Stimulated activated naive CD8-positive, alpha-beta T cell treated with anti-CD3 and anti-CD28 coated beads, Interleukin-15, amount 100 ng/mL, for 72 hours (primary cell): Measurements from ENCODE around the gene PRICKLE1.

Source experiments
- ATAC-seq: fragments of 150-1000 bp; cut with Tn5 transposase; 2 replicates; pipeline ENCODE4 v1.10.0; 2021; ENCODE audit warnings: mild to moderate bottlenecking, moderate library complexity
- DNase-seq, 2 donors: peaks; one replicate each; pipeline ENCODE4 v3.0.0; 2021 to 2022
- H3K27ac Mint-ChIP-seq, 2 donors: one replicate each; pipeline ENCODE4 v1.8.0; 2022; ENCODE audit warnings: mild to moderate bottlenecking in 2 of 2, mixed read lengths in 2 of 2, moderate library complexity in 2 of 2
- H3K27me3 Mint-ChIP-seq: one replicate; pipeline ENCODE4 v1.8.0; 2022; ENCODE audit warnings: mixed read lengths
- H3K4me1 Mint-ChIP-seq: one replicate; pipeline ENCODE4 v1.8.0; 2022; ENCODE audit warnings: mild to moderate bottlenecking, mixed read lengths
- H3K4me3 Mint-ChIP-seq, 2 donors: one replicate each; pipeline ENCODE4 v1.8.0; 2022; ENCODE audit warnings: mild to moderate bottlenecking in 2 of 2, mixed read lengths in 2 of 2, moderate library complexity in 1 of 2
- H3K9me3 Mint-ChIP-seq, 2 donors: one replicate each; pipeline ENCODE4 v1.8.0; 2022; ENCODE audit warnings: mixed read lengths in 2 of 2

PRICKLE1 gene

GRCh38 chr12:42606471-42606870, 16.9 kb upstream of the PRICKLE1 start:
- DNase-seq: no peak
- no peak overlapping the region for H3K4me3 Mint-ChIP-seq
- no peak for ATAC-seq
- H3K27ac Mint-ChIP-seq: no peak overlapping the region
- H3K4me1 Mint-ChIP-seq: no peaks in the 10 kb centered on the region
- peaks cover 10% of the 10 kb centered on the region for H3K27me3 Mint-ChIP-seq
- H3K9me3 Mint-ChIP-seq: no peaks in the 10 kb centered on the region

GRCh38 chr12:42605685-42606084, 16.1 kb upstream of the PRICKLE1 start:
- H3K4me3 Mint-ChIP-seq: no peak overlapping the region
- no peak for DNase-seq
- no peak for ATAC-seq

GRCh38 chr12:42603246-42603990, 13.9 kb upstream of the PRICKLE1 start:
- ATAC-seq (no peak), DNase-seq (no peak)
- H3K9me3 Mint-ChIP-seq: no peaks in the 10 kb centered on the region
- H3K27ac Mint-ChIP-seq: no peak overlapping the region
- H3K4me3 Mint-ChIP-seq: no peak overlapping the region
- H3K4me1 Mint-ChIP-seq: no peaks in the 10 kb centered on the region
- peaks cover 7% of the 10 kb centered on the region for H3K27me3 Mint-ChIP-seq

More at GRCh38 chr12:42605685-42606084, 16.1 kb upstream of the PRICKLE1 start:
- Mint-ChIP-seq H3K27me3 (peaks cover 7% of the 10 kb centered on the region), H3K27ac (no peak overlapping the region), H3K9me3 (no peaks in the 10 kb centered on the region), H3K4me1 (no peaks in the 10 kb centered on the region)

- no peak for DNase-seq
- H3K4me3 Mint-ChIP-seq: no peak overlapping the region
- no peak for ATAC-seq
- H3K27me3 Mint-ChIP-seq: peaks cover 75% of the 10 kb centered on the region
- H3K9me3 Mint-ChIP-seq: no peaks in the 10 kb centered on the region
- peaks cover 12% of the 10 kb centered on the region for H3K4me1 Mint-ChIP-seq
- no peak overlapping the region for H3K27ac Mint-ChIP-seq
Measured at GRCh38 chr12:42593874-42594273, 4.3 kb upstream of the PRICKLE1 start.

GRCh38 chr12:42590330-42590934, 886 bp upstream of the PRICKLE1 start:
- peak; percentile 7 to 9 for DNase-seq
- peaks cover 16% of the 10 kb centered on the region for H3K4me1 Mint-ChIP-seq
- no peak overlapping the region for H3K27ac Mint-ChIP-seq
- H3K27me3 Mint-ChIP-seq: peaks cover 89% of the 10 kb centered on the region
- no peaks in the 10 kb centered on the region for H3K9me3 Mint-ChIP-seq
- ATAC-seq: peak; percentile 12
- peak overlapping the region; percentile 65 to 75 for H3K4me3 Mint-ChIP-seq

- Mint-ChIP-seq H3K27me3 (peaks cover 74% of the 10 kb centered on the region), H3K4me1 (peaks cover 16% of the 10 kb centered on the region), H3K27ac (no peak overlapping the region), H3K4me3 (peak overlapping the region; percentile 44 to 71), H3K9me3 (no peaks in the 10 kb centered on the region)
- peak; percentile 49 for ATAC-seq
- DNase-seq: peak; percentile 11 to 16
Measured at GRCh38 chr12:42588524-42589464, 752 bp downstream of the PRICKLE1 start.

GRCh38 chr12:42587601-42588523, 1.7 kb downstream of the PRICKLE1 start:
- peaks cover 65% of the 10 kb centered on the region for H3K27me3 Mint-ChIP-seq
- no peak for DNase-seq
- no peak overlapping the region for H3K4me3 Mint-ChIP-seq

GRCh38 chr12:42586268-42586667, 3.3 kb downstream of the PRICKLE1 start:
- peaks cover 16% of the 10 kb centered on the region for H3K4me1 Mint-ChIP-seq
- H3K27me3 Mint-ChIP-seq: peaks cover 49% of the 10 kb centered on the region
- no peak overlapping the region for H3K27ac Mint-ChIP-seq
- H3K9me3 Mint-ChIP-seq: no peaks in the 10 kb centered on the region
- H3K4me3 Mint-ChIP-seq: no peak overlapping the region
- ATAC-seq (no peak), DNase-seq (no peak)

More at GRCh38 chr12:42587601-42588523, 1.7 kb downstream of the PRICKLE1 start:
- H3K9me3 Mint-ChIP-seq: no peaks in the 10 kb centered on the region
- peaks cover 16% of the 10 kb centered on the region for H3K4me1 Mint-ChIP-seq
- no peak for ATAC-seq
- no peak overlapping the region for H3K27ac Mint-ChIP-seq

GRCh38 chr12:42585841-42586216, 3.7 kb downstream of the PRICKLE1 start:
- ATAC-seq: no peak
- no peak for DNase-seq

GRCh38 chr12:42585154-42585840, 4.2 kb downstream of the PRICKLE1 start:
- H3K27ac Mint-ChIP-seq: no peak overlapping the region
- H3K9me3 Mint-ChIP-seq: no peaks in the 10 kb centered on the region
- peaks cover 39% of the 10 kb centered on the region for H3K27me3 Mint-ChIP-seq
- no peak for ATAC-seq
- H3K4me1 Mint-ChIP-seq: peaks cover 11% of the 10 kb centered on the region
- DNase-seq: no peak
- H3K4me3 Mint-ChIP-seq: no peak overlapping the region

More at GRCh38 chr12:42585841-42586216, 3.7 kb downstream of the PRICKLE1 start:
- H3K4me1 Mint-ChIP-seq: peaks cover 16% of the 10 kb centered on the region
- H3K4me3 Mint-ChIP-seq: no peak overlapping the region
- H3K27me3 Mint-ChIP-seq: peaks cover 44% of the 10 kb centered on the region
- no peaks in the 10 kb centered on the region for H3K9me3 Mint-ChIP-seq
- H3K27ac Mint-ChIP-seq: no peak overlapping the region

- peaks cover 8% of the 10 kb centered on the region for H3K4me1 Mint-ChIP-seq
- DNase-seq (no peak), ATAC-seq (no peak)
- H3K27ac Mint-ChIP-seq: no peak overlapping the region
- peaks cover 35% of the 10 kb centered on the region for H3K27me3 Mint-ChIP-seq
- no peaks in the 10 kb centered on the region for H3K9me3 Mint-ChIP-seq
- H3K4me3 Mint-ChIP-seq: no peak overlapping the region
Measured at GRCh38 chr12:42584651-42585111, 4.9 kb downstream of the PRICKLE1 start.

- DNase-seq (no peak), ATAC-seq (no peak)
- no peak overlapping the region for H3K4me3 Mint-ChIP-seq
- H3K27ac Mint-ChIP-seq: no peak overlapping the region
- H3K27me3 Mint-ChIP-seq: peaks cover 27% of the 10 kb centered on the region
- H3K9me3 Mint-ChIP-seq: no peaks in the 10 kb centered on the region
- no peaks in the 10 kb centered on the region for H3K4me1 Mint-ChIP-seq
Measured at GRCh38 chr12:42583016-42583415, 6.5 kb downstream of the PRICKLE1 start.

- no peak overlapping the region for H3K27ac Mint-ChIP-seq
- H3K9me3 Mint-ChIP-seq: no peaks in the 10 kb centered on the region
- peaks cover 22% of the 10 kb centered on the region for H3K27me3 Mint-ChIP-seq
- H3K4me1 Mint-ChIP-seq: no peaks in the 10 kb centered on the region
- ATAC-seq (no peak), DNase-seq (no peak)
- H3K4me3 Mint-ChIP-seq: no peak overlapping the region
Measured at GRCh38 chr12:42582498-42582897, 7.0 kb downstream of the PRICKLE1 start.

GRCh38 chr12:42582050-42582449, 7.5 kb downstream of the PRICKLE1 start:
- Mint-ChIP-seq H3K4me1 (no peaks in the 10 kb centered on the region), H3K9me3 (no peaks in the 10 kb centered on the region), H3K4me3 (no peak overlapping the region), H3K27me3 (peaks cover 18% of the 10 kb centered on the region), H3K27ac (no peak overlapping the region)
- DNase-seq (no peak), ATAC-seq (no peak)
